AML-193 (cell line): ENCODE measurements around the gene OR10G4.
"Not testable (repeated sequence)": the region's sequence is repeated elsewhere in the genome, so short reads cannot be mapped to it uniquely, and the experiment has no call there.

Source experiments
- DNase-seq, 2 experiments: peaks; one replicate each; lab custom pipeline; 2025; lab: John Stamatoyannopoulos, UW

OR10G4 gene, protein sequence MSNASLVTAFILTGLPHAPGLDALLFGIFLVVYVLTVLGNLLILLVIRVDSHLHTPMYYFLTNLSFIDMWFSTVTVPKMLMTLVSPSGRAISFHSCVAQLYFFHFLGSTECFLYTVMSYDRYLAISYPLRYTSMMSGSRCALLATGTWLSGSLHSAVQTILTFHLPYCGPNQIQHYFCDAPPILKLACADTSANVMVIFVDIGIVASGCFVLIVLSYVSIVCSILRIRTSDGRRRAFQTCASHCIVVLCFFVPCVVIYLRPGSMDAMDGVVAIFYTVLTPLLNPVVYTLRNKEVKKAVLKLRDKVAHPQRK

DNA sequence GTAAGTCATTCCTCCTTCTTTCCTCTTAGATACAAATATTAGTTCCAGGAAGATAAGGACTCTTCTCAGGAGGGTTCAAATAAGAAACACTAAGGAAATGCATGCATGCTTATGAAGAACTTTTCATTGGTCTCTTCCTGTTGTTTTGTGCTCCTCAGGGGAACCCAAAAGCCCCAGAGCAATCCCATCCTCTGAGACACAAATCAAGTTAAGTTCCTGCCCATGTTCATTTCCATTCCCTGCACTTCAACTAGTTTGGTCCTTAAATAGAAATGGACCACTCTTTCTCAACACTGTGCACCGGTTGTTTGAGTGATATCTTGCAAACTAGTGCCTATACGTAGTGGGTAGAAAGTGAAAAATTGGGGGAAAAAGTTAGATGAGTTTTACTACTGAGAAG lies at the start of gene OR10G4:
OR10G4 (plus strand) TSS at position 301 of the 400 bp plus-strand sequence. CDS start 2,578 bp downstream, outside the sequence.
- no peak for DNase-seq

DNA sequence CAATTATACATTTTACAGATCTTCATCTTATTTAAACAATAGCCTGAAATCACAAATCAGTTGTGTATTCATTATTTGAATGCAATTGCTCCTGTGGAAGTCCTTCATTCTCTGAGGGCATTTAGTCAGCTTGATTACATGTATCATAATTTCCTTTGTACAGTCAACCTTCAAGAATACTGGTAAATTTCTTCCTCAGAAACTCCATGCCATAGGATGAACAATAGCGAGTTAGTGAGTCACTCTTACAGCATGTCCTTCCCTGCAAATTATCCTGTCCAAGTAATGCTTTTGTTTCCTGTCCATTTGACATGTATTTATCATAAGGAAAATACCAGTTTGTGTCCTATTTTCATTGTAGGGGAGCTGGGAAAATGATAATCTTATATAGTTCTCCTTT lies 39.0 kb upstream of the OR10G4 start:
- DNase-seq: no peak

DNA sequence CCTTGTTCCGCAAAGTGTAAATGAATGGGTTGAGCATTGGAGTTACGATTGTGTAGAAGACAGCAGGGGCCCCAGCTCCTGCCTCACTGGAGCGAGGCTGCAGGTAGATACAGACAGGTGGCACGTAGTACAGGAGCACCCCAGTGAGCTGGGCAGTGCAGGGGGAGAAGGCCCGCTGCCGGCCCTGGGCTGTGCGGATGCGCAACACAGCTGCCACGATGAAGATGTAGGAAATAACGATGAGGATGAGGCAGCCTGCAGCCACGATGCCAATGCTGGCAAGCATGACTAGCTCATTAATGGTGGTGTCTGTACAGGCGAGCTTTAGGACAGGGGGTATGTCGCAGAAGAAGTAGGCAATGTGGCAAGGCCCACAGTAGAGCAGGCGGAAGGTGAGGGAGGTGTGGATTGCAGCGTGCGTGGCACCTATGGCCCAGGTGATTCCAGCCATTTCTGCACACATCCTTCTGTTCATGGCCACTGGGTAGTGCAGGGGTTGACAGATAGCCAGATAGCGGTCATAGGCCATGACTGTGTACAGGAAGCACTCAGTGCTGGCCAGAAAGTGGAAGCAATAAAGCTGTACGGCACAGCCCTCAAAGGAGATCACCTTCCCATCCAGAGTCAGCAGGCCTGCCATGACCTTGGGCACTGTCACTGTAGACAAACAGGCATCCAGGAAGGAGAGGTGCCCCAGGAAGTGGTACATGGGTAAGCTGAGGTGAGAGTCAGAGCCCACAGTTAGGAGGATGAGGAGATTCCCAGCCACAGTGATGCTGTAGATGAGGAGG lies 35.8 kb upstream of the OR10G4 start:
- DNase-seq: no peak

DNA sequence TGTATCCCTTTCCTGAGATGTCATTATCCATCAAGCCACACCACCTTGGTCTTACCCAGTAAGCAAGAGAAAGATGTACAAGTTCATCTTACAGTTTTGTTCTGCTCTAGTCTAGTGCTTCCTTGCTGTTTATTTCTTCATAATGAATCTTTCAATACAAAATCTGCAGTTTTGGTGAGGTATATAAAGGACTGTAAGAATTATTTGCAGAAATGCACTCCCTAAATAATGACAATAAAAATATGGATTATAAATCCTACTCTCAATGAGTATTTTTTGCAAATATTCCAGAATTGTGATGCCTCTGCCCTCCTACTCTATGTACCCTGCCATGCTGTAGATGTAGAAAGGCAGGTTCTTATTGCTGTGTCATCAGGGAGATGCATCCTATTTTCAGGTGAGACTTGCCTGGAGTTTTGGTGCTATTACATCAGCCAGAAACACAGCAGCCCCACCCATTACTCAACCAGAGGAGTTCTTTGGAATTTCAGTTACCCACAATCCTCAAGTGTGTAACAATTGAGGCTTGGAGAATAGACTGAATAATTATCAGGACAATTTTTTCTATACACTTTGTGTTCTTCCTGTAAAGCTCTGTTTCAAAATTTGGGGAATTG lies 35.0 kb upstream of the OR10G4 start, which contains the start of gene OR10S1:
OR10S1 (minus strand) TSS at position 51 of the 617 bp plus-strand sequence. CDS start 117 bp downstream, outside the sequence.
- DNase-seq: no peak

DNA sequence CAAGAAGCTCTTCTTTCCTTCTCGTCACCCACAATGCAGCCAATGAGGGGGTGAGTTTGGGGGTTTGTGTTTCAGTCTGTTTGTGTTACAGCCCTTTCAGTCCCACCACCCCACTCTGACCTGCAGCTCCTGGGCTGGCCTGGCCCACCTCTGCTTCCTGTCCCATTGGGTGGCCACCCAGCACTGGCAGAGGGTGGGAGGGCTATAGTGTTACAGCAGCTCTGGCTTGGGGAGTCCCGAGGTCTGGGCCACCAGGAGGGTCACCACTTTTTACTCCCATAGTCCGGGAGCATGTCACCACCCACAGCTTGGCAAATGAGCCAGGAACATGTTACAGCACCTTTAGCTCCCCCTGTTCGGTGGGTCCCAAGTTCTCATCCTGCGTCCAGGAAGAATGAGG lies 33.5 kb upstream of the OR10G4 start:
- DNase-seq: no peak

DNA sequence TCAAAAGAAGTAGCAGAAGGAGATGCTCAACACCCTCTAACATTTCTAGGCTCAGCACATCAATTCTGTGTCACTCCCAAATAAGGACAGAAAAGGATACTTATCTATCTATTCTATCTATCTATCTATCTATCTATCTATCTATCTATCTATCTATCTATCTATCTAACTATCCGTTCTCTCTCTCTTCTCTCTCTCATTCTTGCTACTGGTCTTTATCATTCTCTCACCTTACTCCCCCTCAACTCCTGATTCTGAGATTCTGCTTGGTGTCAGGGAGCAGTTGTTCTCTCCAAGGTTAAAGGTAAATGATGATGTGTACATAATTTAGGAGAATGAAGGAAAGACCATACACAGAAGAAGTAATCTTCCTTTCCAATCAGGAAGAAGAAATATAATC lies 17.7 kb upstream of the OR10G4 start, which contains the start of gene OR10G6:
OR10G6 (minus strand) TSS at position 43 of the 400 bp plus-strand sequence; CDS start at position 43, 0 bp downstream.
- no peak for DNase-seq

DNA sequence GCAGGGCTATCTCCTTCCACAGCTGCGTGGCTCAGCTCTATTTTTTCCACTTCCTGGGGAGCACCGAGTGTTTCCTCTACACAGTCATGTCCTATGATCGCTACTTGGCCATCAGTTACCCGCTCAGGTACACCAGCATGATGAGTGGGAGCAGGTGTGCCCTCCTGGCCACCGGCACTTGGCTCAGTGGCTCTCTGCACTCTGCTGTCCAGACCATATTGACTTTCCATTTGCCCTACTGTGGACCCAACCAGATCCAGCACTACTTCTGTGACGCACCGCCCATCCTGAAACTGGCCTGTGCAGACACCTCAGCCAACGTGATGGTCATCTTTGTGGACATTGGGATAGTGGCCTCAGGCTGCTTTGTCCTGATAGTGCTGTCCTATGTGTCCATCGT lies 3.0 kb downstream of the OR10G4 start:
- not testable (repeated sequence) for DNase-seq

DNA sequence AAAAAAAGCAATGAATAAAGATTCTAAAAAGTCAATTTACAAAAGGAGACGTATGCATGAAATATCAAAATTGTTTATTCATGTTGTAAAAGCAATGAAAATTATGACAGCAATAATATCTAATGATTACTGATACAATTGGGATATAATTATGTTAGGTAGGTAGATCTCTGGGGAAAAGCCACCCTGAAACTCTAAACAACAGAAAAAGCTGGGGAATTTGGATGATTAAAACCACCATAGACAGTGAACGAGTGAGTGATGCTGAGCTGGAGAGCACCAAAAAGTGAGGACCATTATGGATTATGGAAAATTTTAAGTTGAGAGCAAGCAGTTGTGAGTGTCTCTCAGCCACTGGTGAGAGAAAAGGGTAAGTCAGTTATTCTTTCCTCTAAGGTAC lies 13.7 kb downstream of the OR10G4 start, which contains the start of gene OR10G8:
OR10G8 (plus strand) TSS at position 301 of the 400 bp plus-strand sequence. CDS start 2,825 bp downstream, outside the sequence.
- no peak for DNase-seq

DNA sequence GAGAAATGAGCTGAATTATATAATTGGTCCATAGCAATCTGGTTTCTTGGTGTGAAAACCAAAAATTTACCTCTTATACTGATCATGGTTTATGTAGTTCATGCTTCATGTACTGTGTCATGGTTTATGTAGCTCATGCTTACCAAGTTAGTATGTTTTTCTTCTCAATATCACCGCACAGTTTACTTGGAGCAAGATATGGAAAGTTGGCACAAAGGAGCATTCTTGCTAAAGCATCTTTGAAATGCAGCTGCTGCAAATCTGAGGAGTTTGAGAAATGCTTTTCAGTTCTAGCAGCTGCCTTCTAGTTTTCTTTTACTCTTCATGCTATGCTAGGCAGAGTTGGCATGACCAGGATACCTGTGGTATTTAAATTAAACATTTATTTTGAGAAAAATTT lies 23.9 kb downstream of the OR10G4 start:
- no peak for DNase-seq

DNA sequence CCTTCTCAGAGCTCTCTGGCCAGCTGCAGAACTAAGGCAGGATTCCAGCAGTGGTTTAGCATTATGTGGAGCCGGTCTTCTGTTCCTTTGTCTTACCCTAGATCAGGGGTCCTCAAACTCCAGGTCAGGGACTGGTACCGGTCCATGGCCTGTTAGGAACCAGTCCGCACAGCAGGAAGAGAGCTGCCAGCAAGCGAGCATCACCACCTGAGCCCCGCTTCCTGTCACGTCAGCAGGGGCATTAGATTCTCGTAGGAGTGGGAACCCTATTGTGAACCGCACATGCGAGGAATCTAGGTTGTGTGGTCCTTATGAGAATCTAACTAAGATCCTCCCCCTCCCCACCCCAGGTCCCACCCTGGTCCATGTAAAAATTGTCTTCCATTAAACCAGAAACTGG lies 26.8 kb downstream of the OR10G4 start:
- no peak for DNase-seq

DNA sequence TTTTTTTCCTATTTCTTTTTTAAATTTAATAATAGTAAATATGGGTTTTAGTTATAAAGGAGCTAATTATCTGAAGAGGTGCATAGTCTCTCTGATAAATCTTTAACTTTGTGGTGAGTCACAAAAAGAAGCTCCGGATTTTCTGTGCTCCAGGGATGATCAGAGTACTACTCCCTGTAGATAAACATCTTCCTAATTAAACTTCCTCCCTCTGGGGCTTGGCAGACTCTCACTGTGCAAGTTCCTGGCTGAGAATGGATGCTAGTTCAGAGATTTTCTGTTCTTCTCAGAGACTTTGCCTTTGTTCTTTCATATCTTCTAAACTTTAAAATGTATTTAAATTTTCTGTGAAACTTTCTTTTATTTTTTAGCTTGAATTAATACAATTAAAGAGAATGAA lies 28.5 kb downstream of the OR10G4 start, which contains the start of gene OR10G7:
OR10G7 (minus strand) TSS at position 72 of the 400 bp plus-strand sequence. CDS start 2,324 bp downstream, outside the sequence.
- no peak for DNase-seq

DNA sequence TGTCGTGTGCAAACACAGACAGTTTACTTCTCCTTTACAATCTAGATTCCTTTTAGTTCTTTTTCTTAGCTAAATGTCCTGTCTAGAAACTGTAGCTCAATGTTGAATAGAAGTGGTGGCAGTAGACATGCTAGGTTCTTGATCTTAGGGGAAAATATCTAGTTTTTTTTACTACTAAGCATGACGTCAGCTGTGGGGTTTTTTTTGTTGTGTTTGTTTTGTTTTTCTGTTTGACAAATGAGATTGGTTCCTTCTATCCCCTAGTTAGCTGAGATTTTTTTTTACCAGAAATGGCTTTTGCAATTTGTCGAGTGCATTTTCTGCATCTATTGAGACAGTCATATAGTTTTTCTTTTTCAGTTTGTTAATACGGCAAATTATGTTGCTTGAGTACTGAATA lies 30.6 kb downstream of the OR10G4 start:
- DNase-seq: no peak

DNA sequence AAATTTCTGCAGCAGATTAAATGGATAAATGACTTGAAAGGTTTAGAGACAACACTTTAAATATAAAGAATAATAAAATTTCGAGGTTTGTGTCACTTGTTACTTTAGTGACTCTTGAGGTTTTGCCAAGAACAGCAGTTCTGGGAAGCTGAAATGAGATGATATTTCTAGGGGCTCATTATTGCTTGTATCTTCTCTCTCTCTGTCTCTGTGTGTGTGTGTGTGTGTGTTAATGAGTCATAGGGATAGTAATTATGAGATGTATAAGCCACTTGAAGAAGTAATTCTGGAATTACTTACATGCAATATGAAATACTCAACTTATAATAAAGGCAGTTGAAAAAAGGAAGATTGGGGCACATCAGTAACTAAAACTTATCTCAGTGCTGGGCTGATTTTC lies 38.0 kb downstream of the OR10G4 start:
- no peak for DNase-seq

DNA sequence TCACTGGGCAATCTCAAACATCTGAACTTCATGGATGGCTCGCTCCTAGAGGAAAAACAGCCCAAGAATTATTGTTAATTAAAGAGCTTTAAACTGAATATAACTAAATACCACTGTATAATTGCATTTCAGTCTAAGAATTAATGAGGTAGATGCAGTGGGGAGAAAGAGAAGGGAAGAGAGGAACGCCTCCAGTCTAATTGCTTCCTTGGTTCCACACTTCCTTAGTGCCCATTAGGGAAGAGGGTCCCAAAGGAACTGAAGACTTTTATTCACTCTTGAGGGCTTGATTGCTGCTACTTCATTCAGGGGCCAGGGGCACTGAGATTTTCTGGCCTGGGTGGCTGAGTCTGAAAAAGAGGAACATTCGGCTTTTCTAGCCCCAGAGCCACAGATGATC lies 40.2 kb downstream of the OR10G4 start:
- DNase-seq: no peak
